Activated CD8-positive, alpha-beta T cell treated with anti-CD3 and anti-CD28 coated beads for 36 hours (primary cell): ENCODE results near the gene LRRC8C. TPM values are rescaled to one million over a fixed set of nuclear protein-coding genes. Genes with fewer than 3 reads are reported as not detected.
A peak's percentile ranks its signal among the peaks of the same experiment; 100 is the strongest.

ENCODE experiments used
- ATAC-seq: fragments of 200-7000 bp; cut with Tn5 transposase; one replicate; pipeline ENCODE4 v1.10.0; 2021; ENCODE audit warnings: mild to moderate bottlenecking, moderate library complexity
- CTCF ChIA-PET: fragments of 350-600 bp; sonication (Branson Sonifier 250); formaldehyde crosslinking; loops from one replicate; lab custom pipeline; 2021; ENCODE audit warnings: antibody characterized with exemption; lab: Charles Lee
- POLR2A ChIA-PET: fragments of 350-600 bp; sonication (Branson Sonifier 250); formaldehyde crosslinking; loops from one replicate; lab custom pipeline; 2021; ENCODE audit warnings: antibody characterized with exemption; lab: Charles Lee
- DNase-seq: peaks from one replicate; pipeline ENCODE4 v3.0.0-alpha.2; 2020
- H3K27ac Mint-ChIP-seq: one replicate; pipeline ENCODE4 v1.8.0; 2021; ENCODE audit warnings: mild to moderate bottlenecking, mixed read lengths
- H3K27me3 Mint-ChIP-seq: one replicate; pipeline ENCODE4 v1.8.0; 2021; ENCODE audit warnings: mixed read lengths
- H3K36me3 Mint-ChIP-seq: one replicate; pipeline ENCODE4 v1.8.0; 2021; ENCODE audit warnings: low read depth, mixed read lengths
- H3K4me1 Mint-ChIP-seq: one replicate; pipeline ENCODE4 v1.8.0; 2021; ENCODE audit warnings: low read depth, mixed read lengths
- H3K4me3 Mint-ChIP-seq: one replicate; pipeline ENCODE4 v1.8.0; 2021; ENCODE audit warnings: mild to moderate bottlenecking, moderate library complexity, mixed read lengths
- H3K9me3 Mint-ChIP-seq: one replicate; pipeline ENCODE4 v1.8.0; 2021; ENCODE audit warnings: mixed read lengths
- intact Hi-C: fragments of 100-400 bp; cut with micrococcal nuclease; formaldehyde crosslinking; loops from one replicate; pipeline ENCODE4 v1.10.0; 2022
- total RNA-seq, 2 experiments: library from RNA; stranded (reverse); gene quantifications; one replicate each; pipeline ENCODE4 v1.2.3, GENCODE V29; 2021
- TF ChIP-seq, protein P1 (sequence below): fragments of 200-600 bp; IDR thresholded peaks from one replicate; pipeline ENCODE4 v1.8.0; 2022; ENCODE audit warnings: antibody characterized with exemption, mild to moderate bottlenecking

LRRC8C gene
- total RNA-seq, 2 experiments from 2014 or later = 34.4 to 37.4 TPM

GRCh38 chr1:89735479-89735878 is 102.6 kb downstream of the LRRC8C start:
- H3K27me3 Mint-ChIP-seq = no peaks in the 10 kb centered on the region
- TF ChIP-seq, protein P1, sequence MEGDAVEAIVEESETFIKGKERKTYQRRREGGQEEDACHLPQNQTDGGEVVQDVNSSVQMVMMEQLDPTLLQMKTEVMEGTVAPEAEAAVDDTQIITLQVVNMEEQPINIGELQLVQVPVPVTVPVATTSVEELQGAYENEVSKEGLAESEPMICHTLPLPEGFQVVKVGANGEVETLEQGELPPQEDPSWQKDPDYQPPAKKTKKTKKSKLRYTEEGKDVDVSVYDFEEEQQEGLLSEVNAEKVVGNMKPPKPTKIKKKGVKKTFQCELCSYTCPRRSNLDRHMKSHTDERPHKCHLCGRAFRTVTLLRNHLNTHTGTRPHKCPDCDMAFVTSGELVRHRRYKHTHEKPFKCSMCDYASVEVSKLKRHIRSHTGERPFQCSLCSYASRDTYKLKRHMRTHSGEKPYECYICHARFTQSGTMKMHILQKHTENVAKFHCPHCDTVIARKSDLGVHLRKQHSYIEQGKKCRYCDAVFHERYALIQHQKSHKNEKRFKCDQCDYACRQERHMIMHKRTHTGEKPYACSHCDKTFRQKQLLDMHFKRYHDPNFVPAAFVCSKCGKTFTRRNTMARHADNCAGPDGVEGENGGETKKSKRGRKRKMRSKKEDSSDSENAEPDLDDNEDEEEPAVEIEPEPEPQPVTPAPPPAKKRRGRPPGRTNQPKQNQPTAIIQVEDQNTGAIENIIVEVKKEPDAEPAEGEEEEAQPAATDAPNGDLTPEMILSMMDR = no peak
- ATAC-seq (no peak), DNase-seq (no peak)
- ChIA-PET CTCF (interaction anchor here (1.3 to 1.7 kb wide), 2 partner anchors 27 to 103 kb away, joined by 3 to 6 read pairs; partner anchors contain the start of gene LRRC8C), POLR2A (interaction anchor here (0.8 kb wide), 2 partner anchors 9 to 22 kb away, joined by 3 read pairs; no protein-coding TSS in a partner anchor)
- intact Hi-C loops = no loop called here
- H3K4me3 Mint-ChIP-seq = no peak overlapping the region
- H3K9me3 Mint-ChIP-seq = no peaks in the 10 kb centered on the region
- H3K36me3 Mint-ChIP-seq = peaks cover 12% of the 10 kb centered on the region
- H3K27ac Mint-ChIP-seq = no peak overlapping the region
- H3K4me1 Mint-ChIP-seq = peaks cover 64% of the 10 kb centered on the region

- DNase-seq (no peak), ATAC-seq (no peak)
- intact Hi-C loops = no loop called here
- Mint-ChIP-seq H3K27me3 (no peaks in the 10 kb centered on the region), H3K36me3 (peaks cover 3% of the 10 kb centered on the region), H3K4me3 (no peak overlapping the region), H3K9me3 (no peaks in the 10 kb centered on the region), H3K27ac (no peak overlapping the region), H3K4me1 (peaks cover 59% of the 10 kb centered on the region)
- ChIA-PET CTCF (interaction anchor here (0.9 kb wide), 1 partner anchor 26 kb away, joined by 3 read pairs; no protein-coding TSS in a partner anchor), POLR2A (no interaction called here)
- TF ChIP-seq, protein P1 = no peak
These were observed 104.2 kb downstream of the LRRC8C start for GRCh38 chr1:89736937-89737733.

GRCh38 chr1:89737985-89738510 is 105.1 kb downstream of the LRRC8C start:
- TF ChIP-seq, protein P1 = no peak
- ATAC-seq = no peak
- CTCF ChIA-PET = interaction anchor here (1.8 kb wide), 1 partner anchor 24 kb away, joined by 6 read pairs; no protein-coding TSS in a partner anchor
- peaks cover 58% of the 10 kb centered on the region for H3K4me1 Mint-ChIP-seq
- no peak for DNase-seq
- POLR2A ChIA-PET = interaction anchor here (1.6 kb wide), 1 partner anchor 106 kb away, joined by 6 read pairs; the partner anchor contains the start of gene LRRC8C
- H3K36me3 Mint-ChIP-seq = peaks cover 2% of the 10 kb centered on the region
- H3K9me3 Mint-ChIP-seq = peaks cover 6% of the 10 kb centered on the region
- intact Hi-C loops = no loop called here
- H3K27me3 Mint-ChIP-seq = no peaks in the 10 kb centered on the region
- H3K27ac Mint-ChIP-seq = peak overlapping the region; percentile 57
- H3K4me3 Mint-ChIP-seq = no peak overlapping the region

DNA sequence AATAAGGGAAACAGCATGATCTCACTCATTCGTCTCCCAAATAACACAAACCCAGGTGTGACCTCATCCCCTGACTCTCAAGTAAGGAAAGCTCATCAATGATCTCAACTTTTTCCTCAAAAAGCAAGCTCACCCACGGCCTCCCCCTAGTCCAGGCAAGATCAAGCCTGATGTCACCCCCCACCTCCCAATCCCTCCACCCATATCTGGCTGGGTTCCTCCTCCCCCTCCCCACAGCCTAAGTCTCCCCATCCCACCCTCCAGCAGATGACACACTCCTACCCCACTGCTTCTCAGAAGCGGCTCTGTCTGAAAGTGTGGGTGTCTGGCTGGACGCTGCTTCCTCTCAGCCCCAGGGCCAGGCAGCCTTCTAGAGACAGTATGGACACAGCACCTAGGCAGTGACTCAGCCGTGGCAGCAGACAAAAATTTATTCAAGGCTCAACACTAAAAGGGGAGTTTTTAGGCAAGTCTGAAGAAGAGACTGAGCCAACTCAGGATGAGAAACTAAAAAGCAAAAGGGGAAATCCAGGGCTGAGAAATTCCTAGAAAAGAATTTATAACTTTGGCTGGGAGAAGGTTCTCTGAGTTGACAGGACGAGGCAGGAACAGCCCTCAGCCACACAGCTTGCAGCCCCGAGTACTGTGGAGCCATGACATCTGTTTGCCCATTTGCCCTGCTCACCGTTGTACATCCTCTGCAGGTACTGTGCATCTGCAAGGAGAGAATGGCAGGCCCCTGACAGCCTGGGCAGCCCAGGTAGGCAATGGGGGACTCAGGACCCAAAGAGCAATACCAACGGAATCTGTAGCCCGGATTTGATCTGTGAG is 106.3 kb downstream of the LRRC8C start:
- DNase-seq (peak; percentile 83), ATAC-seq (peak; percentile 91)
- TF ChIP-seq, protein P1 = no peak
- Mint-ChIP-seq H3K9me3 (peaks cover 6% of the 10 kb centered on the region), H3K4me1 (peaks cover 50% of the 10 kb centered on the region), H3K27me3 (no peaks in the 10 kb centered on the region), H3K36me3 (peaks cover 9% of the 10 kb centered on the region), H3K27ac (peak overlapping the region; percentile 93), H3K4me3 (peak overlapping the region; percentile 70)
- POLR2A ChIA-PET = interaction anchor here (0.6 to 1.8 kb wide), 10 partner anchors 10 to 107 kb away, joined by 3 to 7 read pairs (median 3); partner anchors contain the start of gene LRRC8C
- intact Hi-C loops = no loop called here
- CTCF ChIA-PET = interaction anchor here (0.6 to 2.5 kb wide), 4 partner anchors 12 to 197 kb away, joined by 3 to 6 read pairs (median 4); no protein-coding TSS in a partner anchor
